Fibroblast of the aortic adventitia (primary cell): Measurements from ENCODE around the gene HABP4. TPM values are rescaled to one million over a fixed set of nuclear protein-coding genes. Genes with fewer than 3 reads are reported as not detected.

Experiments
- DNase-seq: peaks from one replicate; pipeline ENCODE4 v3.0.0-alpha.2; 2010; ENCODE audit warnings: low read depth
- H3K4me3 ChIP-seq: 2 replicates; pipeline ENCODE4 v1.5.1; 2011; ENCODE audit warnings: low read depth, mild to moderate bottlenecking, control low read depth, low read length, moderate library complexity
- CTCF ChIP-seq: IDR thresholded peaks from 2 replicates; pipeline ENCODE4 v1.5.1; 2011; ENCODE audit warnings: mild to moderate bottlenecking, low read length, control low read depth, inconsistent platforms; ENCODE audit not compliant: insufficient read depth
- total RNA-seq: library from RNA; depleted of rRNA; stranded (reverse); fragments of >200 nt; gene quantifications from 2 replicates; pipeline ENCODE4 v1.2.3, GENCODE V29; 2012; ENCODE audit warnings: low replicate concordance

The HABP4 gene
- total RNA-seq, 1 donor = 16.7 TPM

GRCh38 chr9:96459268-96460007 lies 9.5 kb downstream of the HABP4 start:
- no peak for TF ChIP-seq CTCF
- DNase-seq = no peak
- no peak overlapping the region for H3K4me3 ChIP-seq

GRCh38 chr9:96460470-96460869 lies 10.5 kb downstream of the HABP4 start:
- no peak overlapping the region for H3K4me3 ChIP-seq
- peak; percentile 67 for DNase-seq
- no peak for TF ChIP-seq CTCF

GRCh38 chr9:96460882-96461281 lies 10.9 kb downstream of the HABP4 start:
- no peak overlapping the region for H3K4me3 ChIP-seq
- peak; percentile 61 for DNase-seq
- TF ChIP-seq CTCF = no peak

GRCh38 chr9:96461336-96461735 lies 11.4 kb downstream of the HABP4 start:
- DNase-seq = no peak
- no peak for TF ChIP-seq CTCF
- H3K4me3 ChIP-seq = no peak overlapping the region

- no peak for DNase-seq
Measured at GRCh38 chr9:96462541-96462940, 12.6 kb downstream of the HABP4 start.

GRCh38 chr9:96464426-96464825 lies 14.5 kb downstream of the HABP4 start:
- no peak overlapping the region for H3K4me3 ChIP-seq
- no peak for TF ChIP-seq CTCF
- DNase-seq = no peak

More at GRCh38 chr9:96462541-96462940, 12.6 kb downstream of the HABP4 start:
- H3K4me3 ChIP-seq = no peak overlapping the region
- TF ChIP-seq CTCF = no peak

GRCh38 chr9:96467784-96468183 lies 17.8 kb downstream of the HABP4 start:
- H3K4me3 ChIP-seq = no peak overlapping the region
- DNase-seq = no peak
- TF ChIP-seq CTCF = no peak
